Choroid plexus epithelial cell (primary cell): ENCODE measurements around the gene COPS8.

ENCODE experiments used
- DNase-seq: peaks from one replicate; pipeline ENCODE4 v3.0.0-alpha.2; 2010; ENCODE audit warnings: low read depth
- H3K4me3 ChIP-seq: 2 replicates; pipeline ENCODE4 v1.5.1; 2011; ENCODE audit warnings: low read depth, mild to moderate bottlenecking, control low read depth, low read length, moderate library complexity
- CTCF ChIP-seq: conservative IDR thresholded peaks from 2 replicates; pipeline ENCODE4 v1.5.1; 2011; ENCODE audit warnings: low read depth, mild to moderate bottlenecking, control low read depth, inconsistent platforms, low read length, moderate library complexity

Gene COPS8

GRCh38 chr2:237074211-237074993 is 11.3 kb upstream of the COPS8 start:
- DNase-seq, result no peak
- no peak for TF ChIP-seq CTCF
- no peak overlapping the region for H3K4me3 ChIP-seq

- TF ChIP-seq CTCF, result no peak
- peak; percentile 23 for DNase-seq
- H3K4me3 ChIP-seq, result no peak overlapping the region
These were observed 9.7 kb upstream of the COPS8 start for GRCh38 chr2:237075749-237076599.

- TF ChIP-seq CTCF, result no peak
- DNase-seq, result no peak
- H3K4me3 ChIP-seq, result no peak overlapping the region
These were observed 4.1 kb upstream of the COPS8 start for GRCh38 chr2:237081596-237081995.

GRCh38 chr2:237083026-237083425 is 2.7 kb upstream of the COPS8 start:
- no peak overlapping the region for H3K4me3 ChIP-seq
- no peak for DNase-seq
- TF ChIP-seq CTCF, result no peak

GRCh38 chr2:237084444-237084843 is 1.2 kb upstream of the COPS8 start:
- TF ChIP-seq CTCF, result no peak
- no peak for DNase-seq
- no peak overlapping the region for H3K4me3 ChIP-seq

- TF ChIP-seq CTCF, result no peak
- peak; percentile 21 for DNase-seq
These were observed 5.2 kb downstream of the COPS8 start for GRCh38 chr2:237090906-237091305.

More at GRCh38 chr2:237090906-237091305, 5.2 kb downstream of the COPS8 start:
- no peak overlapping the region for H3K4me3 ChIP-seq
